Loucy (cell line): ENCODE results near the gene TLL1.

Source experiments
- H2AFZ ChIP-seq: fragments of 200-600 bp; sonication (generic); 2 replicates; pipeline ENCODE4 v1.6.0; 2016; ENCODE audit warnings: antibody characterized with exemption, mild to moderate bottlenecking, low read length, moderate library complexity
- H3F3A ChIP-seq: fragments of 200-600 bp; 2 replicates; pipeline ENCODE4 v1.6.0; 2016; ENCODE audit warnings: antibody characterized with exemption, low read depth, mild to moderate bottlenecking
- H3K27me3 ChIP-seq: fragments of 200-600 bp; sonication (generic); 2 replicates; pipeline ENCODE4 v1.6.1; 2014; ENCODE audit warnings: low read length, mild to moderate bottlenecking; ENCODE audit not compliant: insufficient read depth, poor library complexity, severe bottlenecking
- H3K36me3 ChIP-seq: fragments of 200-600 bp; sonication (generic); 2 replicates; pipeline ENCODE4 v1.6.1; 2016; ENCODE audit warnings: low read length; ENCODE audit not compliant: insufficient read depth
- H3K4me1 ChIP-seq: fragments of 200-600 bp; sonication (generic); 2 replicates; pipeline ENCODE4 v1.5.1; 2014; ENCODE audit warnings: low read length, mild to moderate bottlenecking; ENCODE audit not compliant: insufficient read depth, poor library complexity, severe bottlenecking
- H3K4me2 ChIP-seq: fragments of 200-600 bp; sonication (generic); 2 replicates; pipeline ENCODE4 v1.6.0; 2014; ENCODE audit warnings: antibody characterized with exemption, low read length, low read depth, mild to moderate bottlenecking; ENCODE audit not compliant: poor library complexity, severe bottlenecking
- H3K4me3 ChIP-seq: fragments of 200-600 bp; sonication (generic); 2 replicates; pipeline ENCODE4 v1.5.1; 2014; ENCODE audit warnings: low read length, mild to moderate bottlenecking, mixed read lengths; ENCODE audit not compliant: poor library complexity, severe bottlenecking
- H3K79me2 ChIP-seq: fragments of 200-600 bp; sonication (generic); 2 replicates; pipeline ENCODE4 v1.6.1; 2014; ENCODE audit warnings: low read length; ENCODE audit not compliant: insufficient read depth
- H3K9ac ChIP-seq: fragments of 200-600 bp; sonication (generic); 2 replicates; pipeline ENCODE4 v1.6.0; 2014; ENCODE audit warnings: mild to moderate bottlenecking, low read depth, low read length, moderate library complexity; ENCODE audit not compliant: poor library complexity, severe bottlenecking
- H3K9me2 ChIP-seq: fragments of 200-600 bp; sonication (generic); replicated peaks from 2 replicates; pipeline ENCODE4 v1.6.1; 2016; ENCODE audit warnings: low read depth, low read length, mixed read lengths
- H3K9me3 ChIP-seq: fragments of 200-600 bp; sonication (generic); 2 replicates; pipeline ENCODE4 v1.6.1; 2014; ENCODE audit warnings: mild to moderate bottlenecking, antibody characterized with exemption, low read length, low read depth; ENCODE audit not compliant: insufficient read depth
- H4K20me1 ChIP-seq: fragments of 200-600 bp; sonication (generic); 2 replicates; pipeline ENCODE4 v1.6.0; 2014; ENCODE audit warnings: antibody characterized with exemption, low read length, mild to moderate bottlenecking; ENCODE audit not compliant: insufficient read depth, poor library complexity, severe bottlenecking
- CTCF ChIP-seq: fragments of 200-600 bp; sonication (generic); conservative IDR thresholded peaks from 2 replicates; pipeline ENCODE4 v1.5.1; 2014; ENCODE audit warnings: mild to moderate bottlenecking, antibody characterized with exemption, low read length
- EZH2phosphoT487 ChIP-seq: fragments of 200-600 bp; IDR thresholded peaks from 2 replicates; pipeline ENCODE4 v1.6.1; 2018; ENCODE audit warnings: antibody characterized with exemption, mild to moderate bottlenecking, moderate library complexity, borderline replicate concordance

TLL1 gene

GRCh38 chr4:166091146-166091545 lies 218.1 kb downstream of the TLL1 start:
- H3K79me2 ChIP-seq, result no peaks in the 10 kb centered on the region
- TF ChIP-seq EZH2phosphoT487 (no peak), CTCF (peak; percentile 40)
- no peaks in the 10 kb centered on the region for H3K9me3 ChIP-seq
- H3K9me2 ChIP-seq, result no peaks in the 10 kb centered on the region
- no peak overlapping the region for H3K9ac ChIP-seq
- H2AFZ ChIP-seq, result peak overlapping the region; percentile 81
- no peaks in the 10 kb centered on the region for H3K27me3 ChIP-seq
- no peak overlapping the region for H3K4me2 ChIP-seq
- no peaks in the 10 kb centered on the region for H4K20me1 ChIP-seq
- H3K4me3 ChIP-seq, result no peak overlapping the region
- H3F3A ChIP-seq, result no peaks in the 10 kb centered on the region
- peaks cover 5% of the 10 kb centered on the region for H3K4me1 ChIP-seq
- H3K36me3 ChIP-seq, result no peaks in the 10 kb centered on the region

- Histone ChIP-seq H3K4me2 (no peak overlapping the region), H3K27me3 (no peaks in the 10 kb centered on the region), H3K79me2 (no peaks in the 10 kb centered on the region), H2AFZ (no peak overlapping the region), H3K4me1 (peaks cover 5% of the 10 kb centered on the region), H3K4me3 (no peak overlapping the region), H3K9me3 (no peaks in the 10 kb centered on the region), H3K36me3 (no peaks in the 10 kb centered on the region), H3K9me2 (no peaks in the 10 kb centered on the region), H3F3A (no peaks in the 10 kb centered on the region), H4K20me1 (no peaks in the 10 kb centered on the region), H3K9ac (no peak overlapping the region)
- TF ChIP-seq EZH2phosphoT487 (no peak), CTCF (peak; percentile 84)
These were observed 219.0 kb downstream of the TLL1 start for GRCh38 chr4:166091912-166092510.

GRCh38 chr4:166092797-166093290 lies 219.8 kb downstream of the TLL1 start:
- Histone ChIP-seq H3K4me3 (no peak overlapping the region), H3K4me1 (peaks cover 5% of the 10 kb centered on the region), H3K9me2 (no peaks in the 10 kb centered on the region), H3K4me2 (no peak overlapping the region), H4K20me1 (no peaks in the 10 kb centered on the region), H2AFZ (no peak overlapping the region), H3K9ac (no peak overlapping the region), H3K36me3 (no peaks in the 10 kb centered on the region), H3F3A (no peaks in the 10 kb centered on the region), H3K79me2 (no peaks in the 10 kb centered on the region), H3K9me3 (no peaks in the 10 kb centered on the region), H3K27me3 (no peaks in the 10 kb centered on the region)
- no peak for TF ChIP-seq EZH2phosphoT487
- no peak for TF ChIP-seq CTCF
